IMR-90 (cell line): ENCODE results near the gene TSR1. TPM values are rescaled to one million over a fixed set of nuclear protein-coding genes. Genes with fewer than 3 reads are reported as not detected.
A peak's percentile ranks its signal among the peaks of the same experiment; 100 is the strongest.

Experiments
- ATAC-seq: fragments of 200-7000 bp; cut with Tn5 transposase; 2 replicates; pipeline ENCODE4 v1.9.1; 2020; ENCODE audit warnings: low read depth, mild to moderate bottlenecking, moderate library complexity
- BruUV-seq: library from RNA; stranded (reverse); fragments of 400-500 nt; replicated peaks from 2 replicates; lab custom pipeline; 2021; lab: Mats Ljungman, UMichigan
- CTCF ChIA-PET: fragments of 300-600 bp; formaldehyde crosslinking; extraction: SDS; loops from one replicate; lab custom pipeline; 2021; ENCODE audit warnings: antibody characterized with exemption; lab: Yijun Ruan, JAX
- POLR2A ChIA-PET: fragments of 300-600 bp; sonication (Branson Sonifier 250); formaldehyde crosslinking; loops from one replicate; lab custom pipeline; 2022; ENCODE audit warnings: antibody characterized with exemption; ENCODE audit not compliant: unreplicated experiment; lab: Charles Lee
- DNase-seq: peaks from one replicate; pipeline ENCODE4 v3.0.0; 2013
- H2AFZ ChIP-seq: replicated peaks from 2 replicates; pipeline ENCODE3; 2013; ENCODE audit warnings: low read length, mild to moderate bottlenecking; ENCODE audit not compliant: poor library complexity
- H2AK5ac ChIP-seq: 2 replicates; pipeline ENCODE4 v1.6.1; 2013; ENCODE audit warnings: low read depth, low read length, inconsistent platforms
- H2AK9ac ChIP-seq: replicated peaks from 2 replicates; pipeline ENCODE3; 2013; ENCODE audit warnings: mild to moderate bottlenecking, low read depth, low read length, moderate library complexity; ENCODE audit not compliant: poor library complexity
- H2BK120ac ChIP-seq: 2 replicates; pipeline ENCODE4 v1.6.1; 2013; ENCODE audit warnings: low read depth, low read length, inconsistent platforms
- H2BK15ac ChIP-seq: 3 replicates; pipeline ENCODE4 v1.6.1; 2013; ENCODE audit warnings: low read depth, low read length, inconsistent platforms
- H2BK20ac ChIP-seq: 2 replicates; pipeline ENCODE4 v1.6.1; 2013; ENCODE audit warnings: low read depth, mild to moderate bottlenecking, inconsistent platforms, low read length, moderate library complexity
- H2BK5ac ChIP-seq: 2 replicates; pipeline ENCODE4 v1.6.1; 2013; ENCODE audit warnings: mild to moderate bottlenecking, low read depth, low read length, inconsistent platforms; ENCODE audit not compliant: poor library complexity, severe bottlenecking
- H3K14ac ChIP-seq: replicated peaks from 2 replicates; pipeline ENCODE4 v1.6.1; 2013; ENCODE audit warnings: low read depth, low read length, inconsistent platforms
- H3K18ac ChIP-seq: 2 replicates; pipeline ENCODE4 v1.6.1; 2013; ENCODE audit warnings: low read depth, low read length, control low read depth
- H3K23ac ChIP-seq: 2 replicates; pipeline ENCODE4 v1.6.1; 2013; ENCODE audit warnings: low read depth, low read length, inconsistent platforms
- H3K27ac ChIP-seq: 2 replicates; pipeline ENCODE4 v1.5.1; 2013; ENCODE audit warnings: mild to moderate bottlenecking, control low read depth, low read length; ENCODE audit not compliant: insufficient read depth
- H3K27me3 ChIP-seq: 2 replicates; pipeline ENCODE4 v1.6.1; 2013; ENCODE audit warnings: low read length; ENCODE audit not compliant: control insufficient read depth, insufficient read depth
- H3K36me3 ChIP-seq: 2 replicates; pipeline ENCODE4 v1.6.1; 2013; ENCODE audit warnings: low read length, mixed read lengths; ENCODE audit not compliant: control insufficient read depth, insufficient read depth
- H3K4ac ChIP-seq: 2 replicates; pipeline ENCODE4 v1.6.1; 2013; ENCODE audit warnings: low read depth, low read length, inconsistent platforms
- H3K4me1 ChIP-seq: 2 replicates; pipeline ENCODE4 v1.6.1; 2013; ENCODE audit warnings: low read length, mixed read lengths; ENCODE audit not compliant: control insufficient read depth, insufficient read depth
- H3K4me2 ChIP-seq: 2 replicates; pipeline ENCODE4 v1.6.1; 2013; ENCODE audit warnings: low read depth, mild to moderate bottlenecking, control low read depth, low read length, moderate library complexity
- H3K4me3 ChIP-seq: 2 replicates; pipeline ENCODE4 v1.5.1; 2013; ENCODE audit warnings: low read depth, mild to moderate bottlenecking, control low read depth, low read length, moderate library complexity; ENCODE audit not compliant: insufficient read depth
- H3K56ac ChIP-seq: 2 replicates; pipeline ENCODE4 v1.6.1; 2013; ENCODE audit warnings: low read length, inconsistent platforms; ENCODE audit not compliant: insufficient read depth; ENCODE audit errors: extremely low read depth
- H3K79me1 ChIP-seq, 2 experiments: 2 replicates each; pipeline ENCODE4 v1.6.1; 2013; ENCODE audit warnings: low read length in 2 of 2, inconsistent platforms in 1 of 2, low read depth in 1 of 2
- H3K9ac ChIP-seq: 2 replicates; pipeline ENCODE4 v1.6.1; 2013; ENCODE audit warnings: low read depth, low read length, control low read depth
- H3K9me1 ChIP-seq: 2 replicates; pipeline ENCODE4 v1.6.1; 2013; ENCODE audit warnings: low read length, inconsistent platforms; ENCODE audit not compliant: insufficient read depth
- H3K9me3 ChIP-seq: 2 replicates; pipeline ENCODE4 v1.6.1; 2013; ENCODE audit warnings: low read length; ENCODE audit not compliant: control insufficient read depth, insufficient read depth
- H4K20me1 ChIP-seq: 2 replicates; pipeline ENCODE4 v1.6.1; 2013; ENCODE audit warnings: low read length, inconsistent platforms; ENCODE audit not compliant: insufficient read depth
- H4K5ac ChIP-seq: 2 replicates; pipeline ENCODE4 v1.6.1; 2013; ENCODE audit warnings: mild to moderate bottlenecking, low read depth, low read length, control low read depth
- H4K8ac ChIP-seq, 2 experiments: 2 replicates each; pipeline ENCODE4 v1.6.1; 2013; ENCODE audit warnings: low read depth in 2 of 2, low read length in 2 of 2, control low read depth in 1 of 2, inconsistent platforms in 1 of 2
- H4K91ac ChIP-seq: 2 replicates; pipeline ENCODE4 v1.6.1; 2013; ENCODE audit warnings: low read depth, low read length, inconsistent platforms; ENCODE audit not compliant: insufficient read depth
- BHLHE40 ChIP-seq: fragments of 150-350 bp; IDR thresholded peaks from 2 replicates; pipeline ENCODE4 v1.6.1; 2016; ENCODE audit warnings: mild to moderate bottlenecking, low read depth, low read length
- CEBPB ChIP-seq: IDR thresholded peaks from 2 replicates; pipeline ENCODE4 v1.6.1; 2012; ENCODE audit warnings: low read depth, low read length, improper control_type of control experiment
- ELK1 ChIP-seq: fragments of 150-350 bp; IDR thresholded peaks from 2 replicates; pipeline ENCODE4 v1.6.1; 2016; ENCODE audit warnings: low read depth, mild to moderate bottlenecking, low read length, moderate library complexity, borderline replicate concordance
- MAZ ChIP-seq: IDR thresholded peaks from 2 replicates; pipeline ENCODE4 v1.6.1; 2012; ENCODE audit warnings: low read depth, mild to moderate bottlenecking, low read length, improper control_type of control experiment, moderate library complexity, borderline replicate concordance
- MXI1 ChIP-seq: IDR thresholded peaks from 2 replicates; pipeline ENCODE4 v1.6.1; 2012; ENCODE audit warnings: low read depth, mild to moderate bottlenecking, low read length, moderate library complexity, borderline replicate concordance
- NFE2L2 ChIP-seq: fragments of 150-350 bp; IDR thresholded peaks from 2 replicates; pipeline ENCODE4 v1.6.1; 2016; ENCODE audit warnings: low read depth, mild to moderate bottlenecking, low read length
- POLR2A ChIP-seq: IDR thresholded peaks from 2 replicates; pipeline ENCODE4 v1.6.1; 2012; ENCODE audit warnings: mild to moderate bottlenecking, low read depth, low read length
- RAD21 ChIP-seq: IDR thresholded peaks from 2 replicates; pipeline ENCODE4 v1.6.1; 2012; ENCODE audit warnings: low read length, improper control_type of control experiment
- RCOR1 ChIP-seq: IDR thresholded peaks from 2 replicates; pipeline ENCODE4 v1.6.1; 2012; ENCODE audit warnings: mild to moderate bottlenecking, low read length, improper control_type of control experiment; ENCODE audit not compliant: insufficient replicate concordance
- SMC3 ChIP-seq: fragments of 150-350 bp; IDR thresholded peaks from 2 replicates; pipeline ENCODE4 v1.6.1; 2016; ENCODE audit warnings: low read depth, mild to moderate bottlenecking, antibody characterized with exemption, low read length, moderate library complexity
- WGBS, 2 experiments: methylation state at CpG; one replicate each; pipeline versions ENCODE4 v1.1.5 to v1.1.7; 2013; ENCODE audit warnings: missing lambda C conversion rate in 2 of 2; ENCODE audit not compliant: insufficient read length in 1 of 2; ENCODE audit errors: extremely low coverage in 2 of 2; 5-methylcytosine and 5-hydroxymethylcytosine counted together
- dilution Hi-C: fragments of 300-500 bp; cut with HindIII; formaldehyde crosslinking; loops from one replicate; pipeline ENCODE4 v1.14.3; 2018; ENCODE audit warnings: low sequenced_read_pairs; ENCODE audit not compliant: unreplicated experiment
- in situ Hi-C: fragments of 300-500 bp; cut with MboI; formaldehyde crosslinking; loops from 3 replicates; pipeline ENCODE4 v1.14.3; 2019; ENCODE audit warnings: low sequenced_read_pairs, inconsistent platforms, mixed read lengths
- intact Hi-C: fragments of 100-400 bp; cut with micrococcal nuclease; formaldehyde crosslinking; loops from 2 replicates; pipeline ENCODE4 v1.10.0; 2022
- polyA plus RNA-seq, 3 experiments: library from polyadenylated mRNA; depleted of rRNA; stranded (reverse); fragments of >200 nt; gene quantifications; 2 replicates each; pipeline ENCODE4 v1.2.3, GENCODE V29; 2012; ENCODE audit warnings: low replicate concordance in 1 of 3
- total RNA-seq: library from RNA; depleted of rRNA; stranded (reverse); fragments of >200 nt; gene quantifications from 2 replicates; pipeline ENCODE4 v1.2.3, GENCODE V29; 2012

The TSR1 gene
- total and polyA plus RNA-seq, 2 of the 4 experiments (the other 2 are of a cell fraction): 22.6 to 72.6 TPM

- TF ChIP-seq MAZ (no peak), NFE2L2 (no peak), BHLHE40 (no peak), RCOR1 (no peak), RAD21 (no peak), ELK1 (no peak), MXI1 (no peak), POLR2A (no peak), SMC3 (no peak), CEBPB (no peak)
- peak overlapping the region; percentile 63 for H4K5ac ChIP-seq
- no peak overlapping the region for H2BK20ac ChIP-seq
- DNase-seq: no peak
- H3K4me3 ChIP-seq: peak overlapping the region; percentile 65
- peak overlapping the region; percentile 97 for H3K9ac ChIP-seq
- peaks cover 15% of the 10 kb centered on the region for H4K20me1 ChIP-seq
- 44% methylated on average over 1 of the region's 17 CpGs; no CpG with 5 or more reads in 1 of the 2 experiments for WGBS, 2 experiments
- peaks cover 39 to 64% of the 10 kb centered on the region in 2 experiments for H3K79me1 ChIP-seq
- ChIA-PET POLR2A (no interaction called here), CTCF (interaction anchor here (0.8 to 1.4 kb wide), 3 partner anchors 12 to 283 kb away, joined by 3 to 4 read pairs (median 3); partner anchors contain the start of gene HIC1)
- no peak overlapping the region for H3K18ac ChIP-seq
- H3K27ac ChIP-seq: peak overlapping the region; percentile 84
- peak overlapping the region; percentile 99 for H2AK5ac ChIP-seq
- peak overlapping the region; percentile 78 for H2BK5ac ChIP-seq
- BruUV-seq: no TSS peak
- no peaks in the 10 kb centered on the region for H3K27me3 ChIP-seq
- in situ Hi-C loops (no loop called here), intact Hi-C loops (loop anchor here (5.0 kb wide), 1 partner anchor 283 kb away; no protein-coding TSS in a partner anchor), dilution Hi-C loops (no loop called here)
- peak overlapping the region; percentile 98 for H2AK9ac ChIP-seq
- H3K14ac ChIP-seq: peak overlapping the region; percentile 86
- peak overlapping the region; percentile 92 for H3K4ac ChIP-seq
- no peak for ATAC-seq
- peak overlapping the region; percentile 86 for H3K56ac ChIP-seq
- peak overlapping the region; percentile 98 for H2AFZ ChIP-seq
- H3K4me2 ChIP-seq: peak overlapping the region; percentile 96
- peak overlapping the region; percentile 87 for H4K91ac ChIP-seq
- peaks cover 9% of the 10 kb centered on the region; the same call in 1 of the 2 replicates for H3K9me1 ChIP-seq
- peak overlapping the region; percentile 90 to 100 for H4K8ac ChIP-seq
- H3K9me3 ChIP-seq: no peaks in the 10 kb centered on the region
- peak overlapping the region; percentile 39; the same call in 1 of the 3 replicates for H2BK15ac ChIP-seq
- peak overlapping the region; percentile 94 for H3K23ac ChIP-seq
- peaks cover 25% of the 10 kb centered on the region for H3K36me3 ChIP-seq
- no peak overlapping the region for H2BK120ac ChIP-seq
- peaks cover 11% of the 10 kb centered on the region for H3K4me1 ChIP-seq
These were observed 487 bp downstream of the TSR1 start for GRCh38 chr17:2335726-2336214.
